B cell (primary cell): ENCODE data around the gene ZBBX. TPM values are rescaled to one million over a fixed set of nuclear protein-coding genes. Genes with fewer than 3 reads are reported as not detected.
"Not testable (repeated sequence)": the region's sequence is repeated elsewhere in the genome, so short reads cannot be mapped to it uniquely, and the experiment has no call there.

Source experiments
- ATAC-seq: fragments of 200-7000 bp; cut with Tn5 transposase; one replicate; pipeline ENCODE4 v1.10.0; 2021; ENCODE audit warnings: low read depth, mild to moderate bottlenecking, moderate number of reproducible peaks, moderate library complexity
- CTCF ChIA-PET: fragments of 350-600 bp; sonication (Branson Sonifier 250); formaldehyde crosslinking; loops from one replicate; lab custom pipeline; 2021; ENCODE audit warnings: antibody characterized with exemption, inconsistent platforms; lab: Charles Lee
- POLR2A ChIA-PET: fragments of 350-600 bp; sonication (Branson Sonifier 250); formaldehyde crosslinking; loops from one replicate; lab custom pipeline; 2021; ENCODE audit warnings: antibody characterized with exemption; lab: Charles Lee
- DNase-seq: peaks from one replicate; pipeline ENCODE4 v3.0.0; 2013
- H2AFZ ChIP-seq: 2 replicates; pipeline ENCODE4 v1.6.1; 2012; ENCODE audit warnings: mild to moderate bottlenecking, low read depth, low read length; ENCODE audit not compliant: insufficient read depth, poor library complexity, severe bottlenecking
- H3K27ac ChIP-seq, 2 donors: 1 replicate in 1 of 2; 2 replicates in 1 of 2; pipeline ENCODE4 v1.5.1; 2012 to 2013; ENCODE audit warnings: low read length in 2 of 2, mild to moderate bottlenecking in 2 of 2, moderate library complexity in 1 of 2
- H3K27me3 ChIP-seq, 4 experiments: fragments of 200-600 bp in 1 of 4; sonication (generic) in 1 of 4; replicated peaks in 1 of 4; 1 replicate in 2 of 4; 2 replicates in 2 of 4; pipeline versions ENCODE4 v1.6.1 to v1.7.0; 2013 to 2016; ENCODE audit warnings: low read length in 3 of 4, mild to moderate bottlenecking in 2 of 4, mixed read lengths in 1 of 4, moderate library complexity in 1 of 4; ENCODE audit not compliant: insufficient read depth in 4 of 4, control insufficient read depth in 3 of 4; ENCODE audit errors: control extremely low read depth in 1 of 4
- H3K36me3 ChIP-seq, 2 experiments: replicated peaks in 1 of 2; 1 replicate in 1 of 2; 2 replicates in 1 of 2; pipeline versions ENCODE4 v1.6.1 to v1.7.1; 2013; ENCODE audit warnings: low read length in 1 of 2; ENCODE audit not compliant: insufficient read depth in 2 of 2, control insufficient read depth in 1 of 2; ENCODE audit errors: control extremely low read depth in 1 of 2, extremely low read depth in 1 of 2
- H3K4me1 ChIP-seq, 2 donors: fragments of 200-600 bp in 1 of 2; sonication (generic) in 1 of 2; 1 replicate in 1 of 2; 2 replicates in 1 of 2; pipeline versions ENCODE4 v1.5.1 to v1.6.1; 2013 to 2017; ENCODE audit warnings: low read length in 2 of 2; ENCODE audit not compliant: control insufficient read depth in 2 of 2, insufficient read depth in 2 of 2
- H3K4me2 ChIP-seq: replicated peaks from 2 replicates; pipeline ENCODE3; 2012; ENCODE audit warnings: mild to moderate bottlenecking, low read depth, low read length; ENCODE audit not compliant: poor library complexity, severe bottlenecking
- H3K4me3 ChIP-seq, 5 experiments: fragments of 200-600 bp in 1 of 5; sonication (generic) in 1 of 5; 1 replicate in 3 of 5; 2 replicates in 2 of 5; pipeline versions ENCODE4 v1.5.1 to v1.7.0; 2011 to 2016; ENCODE audit warnings: low read length in 4 of 5, mild to moderate bottlenecking in 4 of 5, low read depth in 2 of 5, control low read depth in 1 of 5, moderate library complexity in 1 of 5; ENCODE audit not compliant: insufficient read depth in 1 of 5; ENCODE audit errors: control extremely low read depth in 1 of 5, extremely low read depth in 1 of 5
- H3K79me2 ChIP-seq: fragments of 200-600 bp; sonication (generic); one replicate; pipeline ENCODE4 v1.6.0; 2016; ENCODE audit warnings: low read length; ENCODE audit not compliant: control insufficient read depth, insufficient read depth
- H3K9ac ChIP-seq: fragments of 200-600 bp; sonication (generic); 2 replicates; pipeline ENCODE4 v1.6.1; 2017; ENCODE audit warnings: mild to moderate bottlenecking, low read length, moderate library complexity
- H3K9me3 ChIP-seq, 3 donors: one replicate each; pipeline versions ENCODE4 v1.6.1 to v1.7.1; 2013; ENCODE audit warnings: low read length in 2 of 3; ENCODE audit not compliant: control insufficient read depth in 2 of 3, insufficient read depth in 1 of 3; ENCODE audit errors: control extremely low read depth in 1 of 3
- H4K20me1 ChIP-seq: 2 replicates; pipeline ENCODE4 v1.6.0; 2012; ENCODE audit warnings: mild to moderate bottlenecking, low read length; ENCODE audit not compliant: insufficient read depth, control insufficient read depth, poor library complexity, severe bottlenecking
- H3K27ac Mint-ChIP-seq: one replicate; pipeline ENCODE4 v1.8.0; 2021; ENCODE audit warnings: mixed read lengths
- H3K27me3 Mint-ChIP-seq: one replicate; pipeline ENCODE4 v1.8.0; 2021; ENCODE audit warnings: mixed read lengths
- H3K4me1 Mint-ChIP-seq: one replicate; pipeline ENCODE4 v1.8.0; 2021; ENCODE audit warnings: mixed read lengths
- H3K4me3 Mint-ChIP-seq: one replicate; pipeline ENCODE4 v1.8.0; 2021; ENCODE audit warnings: mixed read lengths
- H3K9me3 Mint-ChIP-seq: one replicate; pipeline ENCODE4 v1.8.0; 2022; ENCODE audit warnings: mixed read lengths; ENCODE audit not compliant: insufficient read depth
- EZH2 ChIP-seq: IDR thresholded peaks from 2 replicates; pipeline ENCODE4 v1.6.1; 2012; ENCODE audit warnings: borderline replicate concordance, low read depth, mild to moderate bottlenecking, moderate library complexity, low read length; ENCODE audit not compliant: insufficient read depth, poor library complexity, severe bottlenecking
- WGBS: methylation state at CpG from one replicate; pipeline ENCODE4 v1.1.5; 2013; ENCODE audit warnings: missing lambda C conversion rate; ENCODE audit not compliant: insufficient coverage; 5-methylcytosine and 5-hydroxymethylcytosine counted together
- intact Hi-C: fragments of 100-400 bp; cut with micrococcal nuclease; formaldehyde crosslinking; loops from one replicate; pipeline ENCODE4 v1.10.0; 2022
- polyA minus RNA-seq: library from RNA; depleted of rRNA, polyadenylated mRNA; stranded (reverse); fragments of >200 nt; gene quantifications from 2 replicates; pipeline ENCODE4 v1.2.3, GENCODE V29; 2012
- polyA plus RNA-seq: library from polyadenylated mRNA; depleted of rRNA; stranded (reverse); fragments of >200 nt; gene quantifications from 2 replicates; pipeline ENCODE4 v1.2.3, GENCODE V29; 2012
- total RNA-seq, 2 donors: library from RNA; stranded (reverse); fragments of 120-200 nt in 1 of 2; gene quantifications; 1 replicate in 1 of 2; 2 replicates in 1 of 2; pipeline versions ENCODE4 v1.2.3 to v1.2.4, GENCODE V29; 2013 to 2022
- TF ChIP-seq, protein P1 (sequence below): fragments of 200-600 bp; IDR thresholded peaks from one replicate; pipeline ENCODE4 v1.8.0; 2022; ENCODE audit warnings: antibody characterized with exemption, mild to moderate bottlenecking

Gene ZBBX
- not detected in 2 replicates for total RNA-seq
- total RNA-seq (2013), result not detected
- polyA plus RNA-seq, result not detected in 2 replicates
- not detected in 2 replicates for polyA minus RNA-seq

GRCh38 chr3:167380004-167380689 is at the start of gene ZBBX:
Gene ZBBX, minus strand, starts transcription at chr3:167380297. Its CDS starts 7,396 bp downstream, at chr3:167372901.
- no peak for TF ChIP-seq EZH2
- TF ChIP-seq, protein P1, sequence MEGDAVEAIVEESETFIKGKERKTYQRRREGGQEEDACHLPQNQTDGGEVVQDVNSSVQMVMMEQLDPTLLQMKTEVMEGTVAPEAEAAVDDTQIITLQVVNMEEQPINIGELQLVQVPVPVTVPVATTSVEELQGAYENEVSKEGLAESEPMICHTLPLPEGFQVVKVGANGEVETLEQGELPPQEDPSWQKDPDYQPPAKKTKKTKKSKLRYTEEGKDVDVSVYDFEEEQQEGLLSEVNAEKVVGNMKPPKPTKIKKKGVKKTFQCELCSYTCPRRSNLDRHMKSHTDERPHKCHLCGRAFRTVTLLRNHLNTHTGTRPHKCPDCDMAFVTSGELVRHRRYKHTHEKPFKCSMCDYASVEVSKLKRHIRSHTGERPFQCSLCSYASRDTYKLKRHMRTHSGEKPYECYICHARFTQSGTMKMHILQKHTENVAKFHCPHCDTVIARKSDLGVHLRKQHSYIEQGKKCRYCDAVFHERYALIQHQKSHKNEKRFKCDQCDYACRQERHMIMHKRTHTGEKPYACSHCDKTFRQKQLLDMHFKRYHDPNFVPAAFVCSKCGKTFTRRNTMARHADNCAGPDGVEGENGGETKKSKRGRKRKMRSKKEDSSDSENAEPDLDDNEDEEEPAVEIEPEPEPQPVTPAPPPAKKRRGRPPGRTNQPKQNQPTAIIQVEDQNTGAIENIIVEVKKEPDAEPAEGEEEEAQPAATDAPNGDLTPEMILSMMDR, result peak; percentile 91
- Mint-ChIP-seq H3K4me1 (peaks cover 8% of the 10 kb centered on the region), H3K27me3 (peaks cover 5% of the 10 kb centered on the region), H3K27ac (peak within 1 kb of the TSS; percentile 69), H3K4me3 (peak within 1 kb of the TSS; percentile 89), H3K9me3 (no peaks in the 10 kb centered on the region)
- Histone ChIP-seq H3K4me1 (peaks cover 7 to 8% of the 10 kb centered on the region in 2 donors), H3K9ac (peak within 1 kb of the TSS; percentile 55), H3K4me3 (peak within 1 kb of the TSS in 4 of 5 experiments; percentile 33 to 56 (median 48)), H3K36me3 (no peaks in the 10 kb centered on the region), H3K79me2 (no peaks in the 10 kb centered on the region), H2AFZ (peak within 1 kb of the TSS; percentile 61), H3K27me3 (peaks cover 0 to 3% (median 0%) of the 10 kb centered on the region in 4 experiments), H4K20me1 (no peaks in the 10 kb centered on the region), H3K27ac (peak within 1 kb of the TSS; percentile 13 to 45), H3K9me3 (no peaks in the 10 kb centered on the region), H3K4me2 (peak within 1 kb of the TSS; percentile 82)
- DNase-seq, result peak; percentile 92
- ATAC-seq, result peak; percentile 95
- intact Hi-C loops, result loop anchor here (1.0 to 5.0 kb wide), 4 partner anchors 304 to 667 kb away; partner anchors contain the start of genes PDCD10 and SERPINI1
- ChIA-PET POLR2A (no interaction called here), CTCF (interaction anchor here (0.7 to 5.8 kb wide), 15 partner anchors 10 to 503 kb away, joined by 3 to 82 read pairs (median 4); partner anchors contain the start of genes PDCD10 and SERPINI1)
- 1% methylated on average over 27 of the region's 28 CpGs for WGBS

GRCh38 chr3:167426962-167427361 is 46.9 kb upstream of the ZBBX start:
- H3K27me3 ChIP-seq, CTCF ChIA-PET, H3K9me3 Mint-ChIP-seq, ATAC-seq, H4K20me1 ChIP-seq, H3K4me1 ChIP-seq, H3K27ac Mint-ChIP-seq, H3K9me3 ChIP-seq, H3K27ac ChIP-seq, intact Hi-C loops, POLR2A ChIA-PET, H2AFZ ChIP-seq, H3K4me3 ChIP-seq, H3K9ac ChIP-seq, H3K36me3 ChIP-seq, H3K4me1 Mint-ChIP-seq, H3K4me2 ChIP-seq, H3K79me2 ChIP-seq, H3K4me3 Mint-ChIP-seq, H3K27me3 Mint-ChIP-seq, DNase-seq: not testable (repeated sequence)
- 88% methylated on average over 3 of the region's 3 CpGs for WGBS

GRCh38 chr3:167422396-167422795 is 42.3 kb upstream of the ZBBX start:
- H3K4me2 ChIP-seq, H4K20me1 ChIP-seq, H3K4me1 Mint-ChIP-seq, intact Hi-C loops, H3K4me3 ChIP-seq, H3K36me3 ChIP-seq, H3K79me2 ChIP-seq, H3K9me3 ChIP-seq, H3K9me3 Mint-ChIP-seq, DNase-seq, H3K27me3 ChIP-seq, H3K27me3 Mint-ChIP-seq, H3K27ac ChIP-seq, CTCF ChIA-PET, ATAC-seq, H3K4me1 ChIP-seq, H3K9ac ChIP-seq, H3K27ac Mint-ChIP-seq, H2AFZ ChIP-seq, POLR2A ChIA-PET, H3K4me3 Mint-ChIP-seq: not testable (repeated sequence)
- 100% methylated on average over 2 of the region's 4 CpGs for WGBS
